Activated naive CD8-positive, alpha-beta T cell treated with anti-CD3 and anti-CD28 coated beads, Interleukin-2, amount 10 ng/mL, durations not matched to agents 7 days and 5 days (primary cell): Measurements from ENCODE around the gene CACNA1C. TPM values are rescaled to one million over a fixed set of nuclear protein-coding genes. Genes with fewer than 3 reads are reported as not detected.

Experiments used
- ATAC-seq: fragments of 150-1000 bp; cut with Tn5 transposase; one replicate; pipeline ENCODE4 v1.10.0; 2021; ENCODE audit warnings: low read depth, moderate library complexity
- POLR2A ChIA-PET: fragments of 350-600 bp; sonication (Branson Sonifier 250); formaldehyde crosslinking; loops from one replicate; lab custom pipeline; 2021; ENCODE audit warnings: antibody characterized with exemption; lab: Charles Lee
- DNase-seq: peaks from one replicate; pipeline ENCODE4 v3.0.0; 2021
- H3K27ac Mint-ChIP-seq: one replicate; pipeline ENCODE4 v1.8.0; 2022; ENCODE audit warnings: mild to moderate bottlenecking, mixed read lengths
- H3K27me3 Mint-ChIP-seq: one replicate; pipeline ENCODE4 v1.8.0; 2022; ENCODE audit warnings: mild to moderate bottlenecking, moderate library complexity, mixed read lengths
- H3K36me3 Mint-ChIP-seq: one replicate; pipeline ENCODE4 v1.8.0; 2021; ENCODE audit warnings: mild to moderate bottlenecking, mixed read lengths
- H3K4me1 Mint-ChIP-seq: one replicate; pipeline ENCODE4 v1.8.0; 2021; ENCODE audit warnings: mixed read lengths
- H3K4me3 Mint-ChIP-seq: one replicate; pipeline ENCODE4 v1.8.0; 2022; ENCODE audit warnings: mild to moderate bottlenecking, moderate library complexity, mixed read lengths
- H3K9me3 Mint-ChIP-seq: one replicate; pipeline ENCODE4 v1.8.0; 2021; ENCODE audit warnings: mixed read lengths
- total RNA-seq, 2 experiments: library from RNA; stranded (reverse); gene quantifications; one replicate each; pipeline ENCODE4 v1.2.3, GENCODE V29; 2021

Gene CACNA1C
- total RNA-seq, 2 experiments from 2014 or later, result 0.11 to 0.14 TPM

DNA sequence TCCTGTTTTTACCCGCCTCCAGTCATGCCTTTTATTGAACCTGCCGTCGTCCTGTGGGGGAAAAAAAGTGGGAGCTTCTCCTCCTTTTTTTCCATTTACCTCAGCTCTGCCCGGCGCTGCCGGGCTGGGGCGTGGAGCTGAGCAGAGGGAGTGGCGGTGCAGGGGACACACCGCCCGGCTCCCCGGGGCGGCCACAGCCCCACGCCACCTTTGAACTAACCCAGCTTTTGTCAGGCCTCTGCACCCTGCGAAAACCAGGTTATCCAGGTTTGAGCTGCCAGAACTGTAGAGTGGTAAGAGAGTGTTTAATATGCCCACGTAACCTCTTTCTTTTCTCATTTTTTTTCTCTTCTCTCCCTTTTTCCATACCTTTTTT, 581.0 kb downstream of the CACNA1C start:
- no peak overlapping the region for H3K4me3 Mint-ChIP-seq
- peaks cover 23% of the 10 kb centered on the region for H3K27me3 Mint-ChIP-seq
- POLR2A ChIA-PET, result no interaction called here
- ATAC-seq (no peak), DNase-seq (no peak)
- H3K36me3 Mint-ChIP-seq, result no peaks in the 10 kb centered on the region
- peaks cover 2% of the 10 kb centered on the region for H3K4me1 Mint-ChIP-seq
- no peaks in the 10 kb centered on the region for H3K9me3 Mint-ChIP-seq
- H3K27ac Mint-ChIP-seq, result no peak overlapping the region

DNA sequence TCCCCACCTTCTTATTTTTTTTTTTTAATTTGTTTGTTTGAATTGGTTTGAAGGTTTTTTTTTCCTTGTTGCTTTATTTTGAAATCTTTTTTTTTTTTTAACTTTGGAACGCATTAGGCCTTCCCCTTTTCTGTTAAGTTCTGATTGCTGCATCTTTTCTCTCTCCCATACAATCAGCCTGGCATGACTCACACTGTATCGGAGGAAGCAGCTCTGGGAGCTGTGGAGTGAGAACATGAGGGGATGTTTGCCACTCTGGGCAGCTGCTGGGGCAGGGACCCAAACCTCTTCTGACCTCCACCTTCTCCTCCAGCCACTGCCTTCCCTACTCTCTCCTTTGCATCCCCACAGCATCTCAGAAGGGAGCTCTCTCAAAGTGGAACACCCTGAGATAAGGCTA, 581.7 kb downstream of the CACNA1C start:
- Mint-ChIP-seq H3K4me3 (no peak overlapping the region), H3K27ac (no peak overlapping the region), H3K9me3 (no peaks in the 10 kb centered on the region), H3K27me3 (peaks cover 18% of the 10 kb centered on the region), H3K4me1 (peaks cover 2% of the 10 kb centered on the region), H3K36me3 (no peaks in the 10 kb centered on the region)
- ATAC-seq (no peak), DNase-seq (no peak)
- POLR2A ChIA-PET, result no interaction called here

DNA sequence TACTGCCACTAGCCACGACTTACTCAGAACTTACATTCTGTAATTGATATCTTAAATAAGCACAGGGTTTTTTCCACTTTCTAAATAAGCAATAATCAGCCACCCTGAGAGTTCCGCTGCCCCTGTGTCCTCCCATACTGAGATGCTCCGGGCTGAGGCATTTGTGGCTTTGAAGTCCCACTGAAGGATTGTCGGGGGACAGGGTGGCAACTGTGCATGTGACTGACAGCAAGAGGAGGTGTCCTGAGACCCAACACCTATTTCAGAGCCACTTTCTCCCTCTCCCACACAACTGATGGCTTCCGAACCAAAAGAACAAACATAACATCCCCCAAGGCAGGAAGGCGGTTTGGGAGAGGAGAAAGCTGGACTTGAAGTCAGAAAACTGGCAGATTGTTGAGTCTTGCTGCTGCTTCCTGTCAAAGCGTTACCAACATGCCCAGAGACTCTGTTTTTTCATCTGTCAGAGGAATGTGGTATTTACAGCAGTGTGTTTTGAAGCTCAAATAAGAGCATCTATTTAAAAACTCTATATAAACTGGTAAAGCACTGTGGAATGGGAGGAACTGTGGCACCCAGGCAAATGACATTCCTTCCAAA, 584.1 kb downstream of the CACNA1C start:
- Mint-ChIP-seq H3K27me3 (peaks cover 19% of the 10 kb centered on the region), H3K27ac (no peak overlapping the region), H3K4me3 (no peak overlapping the region), H3K4me1 (peaks cover 5% of the 10 kb centered on the region), H3K36me3 (no peaks in the 10 kb centered on the region), H3K9me3 (no peaks in the 10 kb centered on the region)
- no peak for ATAC-seq
- DNase-seq, result no peak
- POLR2A ChIA-PET, result no interaction called here

DNA sequence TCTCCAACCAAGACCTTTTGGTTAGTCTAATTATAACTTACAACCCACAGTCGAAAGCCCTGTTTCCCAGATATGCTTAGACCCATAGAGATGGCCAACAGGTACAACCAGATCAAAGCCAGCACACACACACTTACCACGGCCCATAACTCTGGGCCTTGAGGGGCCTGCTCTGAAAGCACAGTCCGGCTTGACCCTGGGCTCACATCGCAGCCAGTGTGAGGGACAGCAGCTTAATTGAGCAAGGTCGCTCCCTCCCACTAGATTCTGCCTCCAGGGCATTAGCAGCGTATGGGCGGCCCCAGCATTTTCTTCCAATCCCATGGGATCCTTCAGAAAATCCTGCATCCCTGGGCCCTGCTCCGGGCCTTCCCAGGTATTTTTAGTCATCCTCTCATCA, 584.6 kb downstream of the CACNA1C start:
- POLR2A ChIA-PET, result no interaction called here

DNA sequence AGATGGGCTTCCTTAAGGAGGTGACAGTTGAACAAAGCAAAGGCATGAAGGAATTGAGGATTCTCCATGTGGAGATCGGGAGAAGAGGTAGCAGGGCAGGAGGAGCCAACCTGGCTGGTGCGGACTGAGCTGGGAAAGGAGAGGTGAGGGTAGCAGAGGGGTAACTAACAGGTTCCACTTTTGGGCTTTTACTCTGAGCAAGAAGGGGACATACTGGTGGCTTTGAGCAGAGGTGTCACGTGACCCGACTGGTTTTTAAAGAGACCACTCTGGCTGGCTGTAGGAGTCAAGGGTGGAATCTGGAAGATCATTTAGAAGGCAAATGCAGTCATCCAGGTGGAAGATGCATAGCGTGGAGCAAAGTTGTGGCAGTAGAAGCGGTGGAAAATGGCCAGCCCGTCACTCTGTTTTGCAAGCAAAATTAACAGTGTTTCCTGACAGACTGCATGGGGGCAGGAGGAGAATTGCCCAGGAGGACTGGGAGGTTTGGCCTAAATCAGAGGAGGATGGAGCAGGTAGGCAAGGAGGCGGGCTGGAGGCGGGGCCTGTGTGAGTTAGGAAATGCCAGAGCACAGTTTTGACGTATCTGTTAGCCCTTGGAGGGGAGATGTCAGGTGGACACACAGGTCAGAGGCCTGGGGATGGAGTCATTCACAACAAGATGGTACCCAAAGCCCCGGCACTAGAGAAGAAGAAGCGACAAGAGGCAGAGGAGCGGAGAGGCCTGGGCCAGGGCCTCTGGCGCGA, 585.7 kb downstream of the CACNA1C start:
- ATAC-seq, result no peak
- Mint-ChIP-seq H3K36me3 (no peaks in the 10 kb centered on the region), H3K27ac (no peak overlapping the region), H3K4me1 (peaks cover 16% of the 10 kb centered on the region), H3K4me3 (no peak overlapping the region), H3K9me3 (no peaks in the 10 kb centered on the region), H3K27me3 (peaks cover 17% of the 10 kb centered on the region)
- POLR2A ChIA-PET, result no interaction called here
- DNase-seq, result no peak

More for the DNA sequence above, 584.6 kb downstream of the CACNA1C start:
- DNase-seq (no peak), ATAC-seq (no peak)
- Mint-ChIP-seq H3K27ac (no peak overlapping the region), H3K9me3 (no peaks in the 10 kb centered on the region), H3K27me3 (peaks cover 15% of the 10 kb centered on the region), H3K4me1 (peaks cover 10% of the 10 kb centered on the region), H3K36me3 (no peaks in the 10 kb centered on the region), H3K4me3 (no peak overlapping the region)

DNA sequence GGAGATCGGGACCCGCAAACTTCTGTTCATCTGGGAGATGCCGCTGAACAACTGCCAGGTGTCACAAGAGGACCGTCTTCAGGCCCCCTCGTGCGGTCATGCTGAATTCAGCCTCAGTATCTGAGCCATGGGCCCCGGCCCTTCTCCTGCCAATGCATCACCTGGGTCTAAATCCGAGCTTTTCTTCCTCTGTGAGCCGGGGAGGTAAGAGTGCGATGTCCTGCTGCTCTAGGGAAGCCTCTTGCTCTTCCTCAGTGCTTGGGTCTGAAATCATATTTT, 586.2 kb downstream of the CACNA1C start:
- peaks cover 14% of the 10 kb centered on the region for H3K4me1 Mint-ChIP-seq
- no peak overlapping the region for H3K27ac Mint-ChIP-seq
- H3K27me3 Mint-ChIP-seq, result peaks cover 22% of the 10 kb centered on the region
- no peaks in the 10 kb centered on the region for H3K9me3 Mint-ChIP-seq
- no peak overlapping the region for H3K4me3 Mint-ChIP-seq
- ATAC-seq (no peak), DNase-seq (no peak)
- H3K36me3 Mint-ChIP-seq, result no peaks in the 10 kb centered on the region
- POLR2A ChIA-PET, result no interaction called here

DNA sequence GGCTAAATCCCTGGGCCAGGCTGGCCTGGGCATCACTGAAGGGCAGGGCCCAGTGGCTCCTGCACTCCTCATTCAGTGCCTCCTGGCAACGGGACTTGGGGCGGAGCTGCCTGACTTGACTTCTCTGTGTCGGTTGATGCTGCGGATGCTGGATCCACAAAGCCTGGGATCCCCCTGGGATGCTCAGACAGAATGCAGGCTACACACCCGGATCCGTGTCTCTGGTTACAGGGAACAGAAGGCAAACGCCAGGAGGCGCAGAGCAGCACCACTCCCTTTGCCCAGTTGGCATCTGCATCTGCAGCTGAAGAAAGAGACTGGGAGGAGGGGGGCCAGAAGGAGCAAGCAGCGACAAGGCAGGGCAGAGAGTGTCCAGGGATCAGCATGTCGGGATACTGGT, 587.5 kb downstream of the CACNA1C start:
- H3K4me3 Mint-ChIP-seq, result no peak overlapping the region
- no peak for ATAC-seq
- no peaks in the 10 kb centered on the region for H3K36me3 Mint-ChIP-seq
- POLR2A ChIA-PET, result no interaction called here
- H3K27me3 Mint-ChIP-seq, result peaks cover 21% of the 10 kb centered on the region
- H3K27ac Mint-ChIP-seq, result no peak overlapping the region
- DNase-seq, result no peak
- H3K9me3 Mint-ChIP-seq, result no peaks in the 10 kb centered on the region
- H3K4me1 Mint-ChIP-seq, result peaks cover 18% of the 10 kb centered on the region

DNA sequence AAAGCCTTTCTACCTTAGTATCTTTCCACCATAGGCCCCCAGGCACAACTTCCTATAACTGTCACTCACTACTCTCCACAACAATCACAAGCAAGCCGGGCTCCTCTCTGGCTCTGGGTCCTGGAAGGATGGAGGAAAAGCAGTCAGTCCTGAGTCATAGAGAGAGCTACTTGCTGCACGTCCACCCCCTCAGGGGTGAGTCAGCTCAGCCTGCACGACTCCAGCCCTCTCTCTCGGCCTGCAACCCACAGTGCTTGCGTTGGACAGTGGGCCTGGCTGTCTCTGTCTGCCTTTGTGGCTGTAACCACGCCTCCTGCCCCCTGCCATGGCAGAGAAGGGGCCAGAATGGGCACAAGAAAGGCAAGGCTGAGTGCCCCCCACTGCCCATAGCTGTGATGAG, 587.9 kb downstream of the CACNA1C start:
- ATAC-seq, result no peak
- POLR2A ChIA-PET, result no interaction called here
- Mint-ChIP-seq H3K9me3 (no peaks in the 10 kb centered on the region), H3K27ac (no peak overlapping the region), H3K27me3 (peaks cover 19% of the 10 kb centered on the region), H3K36me3 (no peaks in the 10 kb centered on the region), H3K4me1 (peaks cover 19% of the 10 kb centered on the region), H3K4me3 (no peak overlapping the region)
- no peak for DNase-seq

DNA sequence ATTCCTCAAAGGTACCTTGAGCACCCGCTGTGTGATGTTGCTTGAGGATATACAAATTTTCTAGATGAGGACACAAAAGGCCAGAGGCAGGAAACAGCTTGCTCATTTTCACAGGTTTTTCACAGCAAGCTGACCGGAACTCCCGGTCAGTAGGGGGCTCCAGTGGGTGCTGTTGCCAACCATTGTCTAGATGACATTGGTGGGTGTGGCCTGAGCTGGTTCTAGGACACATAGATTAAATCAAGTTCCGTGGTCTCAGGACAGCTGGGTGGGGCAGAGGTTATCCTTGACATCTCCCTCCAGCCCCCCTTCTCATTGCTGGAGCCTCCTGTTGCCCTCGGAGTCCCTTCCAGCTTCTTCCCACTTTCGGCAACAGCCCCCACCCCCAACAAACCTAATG, 588.4 kb downstream of the CACNA1C start:
- peaks cover 22% of the 10 kb centered on the region for H3K27me3 Mint-ChIP-seq
- POLR2A ChIA-PET, result no interaction called here
- DNase-seq, result no peak
- no peak for ATAC-seq
- H3K27ac Mint-ChIP-seq, result no peak overlapping the region
- no peak overlapping the region for H3K4me3 Mint-ChIP-seq
- no peaks in the 10 kb centered on the region for H3K36me3 Mint-ChIP-seq
- peaks cover 22% of the 10 kb centered on the region for H3K4me1 Mint-ChIP-seq
- no peaks in the 10 kb centered on the region for H3K9me3 Mint-ChIP-seq

DNA sequence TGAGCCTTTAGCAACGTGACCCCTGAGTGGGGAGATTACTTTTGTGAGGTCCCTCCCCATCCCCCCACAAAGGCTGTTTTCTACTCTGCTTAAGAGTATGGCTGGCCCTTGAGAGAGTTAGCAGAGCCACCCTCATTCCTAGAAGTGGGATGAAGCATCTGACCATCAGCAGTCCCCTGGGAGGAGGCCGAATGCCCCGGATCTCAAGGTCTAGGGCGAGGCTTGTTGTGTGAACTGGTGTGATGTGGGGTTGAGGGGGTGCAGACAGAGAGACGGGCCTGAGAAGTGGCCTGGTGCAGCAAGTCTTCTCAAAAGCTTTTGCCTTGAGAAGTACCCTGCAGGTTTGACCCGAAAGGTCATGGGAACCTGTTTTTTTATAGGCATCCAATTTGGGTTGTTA, 589.0 kb downstream of the CACNA1C start:
- Mint-ChIP-seq H3K27me3 (peaks cover 27% of the 10 kb centered on the region), H3K9me3 (no peaks in the 10 kb centered on the region), H3K27ac (peak overlapping the region; percentile 62), H3K4me3 (no peak overlapping the region), H3K4me1 (peaks cover 22% of the 10 kb centered on the region), H3K36me3 (no peaks in the 10 kb centered on the region)
- POLR2A ChIA-PET, result no interaction called here
- DNase-seq (no peak), ATAC-seq (no peak)

DNA sequence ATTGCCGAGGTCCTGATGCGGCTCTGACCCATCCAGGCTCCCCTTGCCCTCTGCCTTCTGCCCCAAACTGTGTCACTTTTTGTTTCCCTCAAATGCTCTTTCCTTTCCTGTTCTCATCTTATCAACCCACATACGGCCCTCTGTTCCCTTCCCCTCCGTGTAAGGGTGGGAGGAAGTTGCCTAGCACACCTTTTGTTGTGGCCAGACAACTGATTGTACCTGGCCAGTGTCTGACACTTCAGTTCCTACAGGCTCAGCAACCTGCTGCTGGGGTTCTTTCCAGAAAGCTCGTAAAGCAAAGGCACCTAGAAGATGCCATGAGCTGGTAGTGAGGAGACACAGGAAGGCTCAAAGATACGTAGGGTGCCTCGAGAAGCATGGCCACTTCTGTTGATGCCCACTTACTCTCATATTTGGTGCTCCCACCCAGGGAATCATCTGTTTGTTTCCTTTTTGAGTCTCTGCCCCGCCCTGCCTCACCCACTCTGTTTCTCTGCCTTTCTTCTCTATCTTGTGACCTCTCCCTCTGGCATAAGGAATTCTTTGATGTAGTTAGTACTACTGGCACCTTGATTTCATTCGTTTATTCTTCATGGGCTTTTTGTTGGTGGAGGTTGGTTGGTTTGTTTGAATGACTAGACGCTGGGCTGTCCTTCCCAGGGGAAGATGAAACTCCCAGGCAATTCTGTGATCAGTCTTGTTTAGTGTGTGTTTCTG, 589.5 kb downstream of the CACNA1C start:
- peak overlapping the region; percentile 62 for H3K27ac Mint-ChIP-seq
- no peaks in the 10 kb centered on the region for H3K36me3 Mint-ChIP-seq
- POLR2A ChIA-PET, result no interaction called here
- H3K27me3 Mint-ChIP-seq, result peaks cover 33% of the 10 kb centered on the region
- DNase-seq (peak; percentile 37), ATAC-seq (peak; percentile 93)
- H3K9me3 Mint-ChIP-seq, result no peaks in the 10 kb centered on the region
- peak overlapping the region; percentile 50 for H3K4me3 Mint-ChIP-seq
- H3K4me1 Mint-ChIP-seq, result peaks cover 22% of the 10 kb centered on the region

DNA sequence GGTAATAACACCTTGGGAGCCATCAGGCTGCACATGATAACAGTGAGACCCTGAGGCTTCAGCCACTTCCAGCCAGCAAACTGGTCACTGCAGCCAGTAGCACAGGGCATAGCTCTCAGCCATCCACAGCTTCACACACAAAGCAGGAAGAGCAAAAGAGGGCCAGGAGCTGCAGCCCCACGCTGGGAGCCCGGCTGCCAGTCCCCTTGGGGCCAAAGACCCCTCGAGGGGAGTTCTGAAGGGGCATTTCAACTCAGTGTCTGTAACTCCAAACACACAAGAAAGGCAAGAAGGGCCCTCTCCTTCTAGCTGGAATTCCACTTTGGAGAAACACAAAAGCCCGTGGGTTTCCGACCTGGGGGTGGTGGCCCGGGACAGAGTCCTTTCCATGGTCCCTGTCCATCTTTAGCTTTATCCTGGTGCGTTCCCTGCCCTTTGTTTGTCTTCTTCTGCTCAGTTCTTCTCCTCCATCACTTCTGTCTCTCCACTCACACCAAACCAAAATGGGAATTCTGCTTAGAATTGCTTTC, 590.2 kb downstream of the CACNA1C start:
- Mint-ChIP-seq H3K9me3 (no peaks in the 10 kb centered on the region), H3K4me3 (peak overlapping the region; percentile 50), H3K36me3 (no peaks in the 10 kb centered on the region), H3K27ac (no peak overlapping the region), H3K4me1 (peaks cover 22% of the 10 kb centered on the region), H3K27me3 (peaks cover 34% of the 10 kb centered on the region)
- no peak for ATAC-seq
- no peak for DNase-seq
- POLR2A ChIA-PET, result no interaction called here

DNA sequence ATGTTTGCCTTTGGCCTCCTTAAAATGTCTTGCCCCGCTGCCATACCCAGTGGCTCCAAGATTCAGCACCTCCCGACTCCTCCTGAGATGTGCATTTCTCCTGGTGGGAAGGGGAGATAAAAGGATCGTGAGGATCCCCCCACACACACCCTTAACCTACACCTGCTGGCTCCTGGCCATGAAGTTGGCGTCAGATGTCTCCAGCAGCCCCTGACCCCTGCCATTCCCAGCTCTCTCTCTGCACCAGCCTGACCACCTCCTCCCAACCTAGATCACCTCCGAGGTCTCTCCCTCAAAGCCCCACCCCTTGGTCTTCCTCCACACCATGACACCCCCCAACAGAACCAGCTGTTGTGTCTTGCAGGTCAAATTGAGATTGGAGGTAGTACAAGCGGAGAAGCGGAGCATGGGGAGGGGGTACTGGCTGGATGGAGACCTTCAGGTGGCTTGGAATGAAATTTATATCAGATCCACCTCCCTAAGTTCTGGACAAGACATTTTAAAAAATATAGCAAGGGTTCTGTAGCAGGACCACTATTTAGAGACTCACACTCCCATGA, 590.9 kb downstream of the CACNA1C start:
- Mint-ChIP-seq H3K27me3 (peaks cover 40% of the 10 kb centered on the region), H3K27ac (no peak overlapping the region)

More for the DNA sequence above, 590.9 kb downstream of the CACNA1C start:
- Mint-ChIP-seq H3K9me3 (no peaks in the 10 kb centered on the region), H3K4me3 (no peak overlapping the region), H3K4me1 (peaks cover 22% of the 10 kb centered on the region), H3K36me3 (no peaks in the 10 kb centered on the region)
- ATAC-seq (no peak), DNase-seq (no peak)
- POLR2A ChIA-PET, result no interaction called here
